Measurements from ENCODE around the gene RAB18.

DNA sequence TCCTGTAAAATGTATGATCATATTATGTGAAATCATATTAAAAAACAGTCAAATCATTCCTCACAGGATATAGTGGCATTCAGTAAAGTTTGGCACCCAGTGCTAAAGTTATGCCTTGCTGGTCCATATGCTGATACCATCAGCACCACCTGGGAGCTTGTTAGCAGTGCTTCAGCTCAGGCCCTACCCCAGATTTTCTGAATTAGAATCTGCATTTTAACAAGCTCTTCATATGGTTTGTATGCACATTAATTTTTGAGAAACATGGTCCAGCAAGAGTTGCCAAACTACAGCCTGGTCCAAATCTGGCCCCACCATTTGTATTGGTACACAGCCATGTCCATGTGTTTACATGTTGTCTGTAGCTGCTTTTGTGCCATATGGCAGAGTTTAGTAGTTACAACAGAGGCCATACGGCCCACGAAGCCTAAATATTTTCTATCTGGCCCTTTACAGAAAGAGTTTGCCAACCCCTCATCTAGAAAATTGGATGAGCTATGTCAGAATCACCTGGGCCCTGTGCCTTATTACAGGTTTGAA is 30.1 kb downstream of the RAB18 start:
- TF ChIP-seq CTCF (IDR thresholded peaks at IDR 0.05; ENCODE audit: low read length): no peak
- TF ChIP-seq EZH2phosphoT487 (IDR thresholded peaks at IDR 0.05; ENCODE audit: low read length): no peak

Measured in MM.1S (cell line).